GM18951 (cell line): ENCODE data around the gene SRPK2.

Experiments used
- POLR2A ChIP-seq: IDR thresholded peaks from 4 replicates; pipeline ENCODE4 v1.6.1; 2011; ENCODE audit warnings: mild to moderate bottlenecking; ENCODE audit not compliant: insufficient read length, insufficient read depth; ENCODE audit errors: extremely low read depth
- in situ Hi-C: fragments of 300-500 bp; cut with MboI; formaldehyde crosslinking; loops from one replicate; pipeline ENCODE4 v1.12.0; 2022; ENCODE audit warnings: low sequenced_read_pairs, mixed read lengths, inconsistent platforms; ENCODE audit not compliant: unreplicated experiment

Gene SRPK2

GRCh38 chr7:105163718-105164117 is 225.0 kb downstream of the SRPK2 start:
- TF ChIP-seq POLR2A = no peak
- in situ Hi-C loops = no loop called here

- no peak for TF ChIP-seq POLR2A
Measured at GRCh38 chr7:105161366-105161765, 227.4 kb downstream of the SRPK2 start.

DNA sequence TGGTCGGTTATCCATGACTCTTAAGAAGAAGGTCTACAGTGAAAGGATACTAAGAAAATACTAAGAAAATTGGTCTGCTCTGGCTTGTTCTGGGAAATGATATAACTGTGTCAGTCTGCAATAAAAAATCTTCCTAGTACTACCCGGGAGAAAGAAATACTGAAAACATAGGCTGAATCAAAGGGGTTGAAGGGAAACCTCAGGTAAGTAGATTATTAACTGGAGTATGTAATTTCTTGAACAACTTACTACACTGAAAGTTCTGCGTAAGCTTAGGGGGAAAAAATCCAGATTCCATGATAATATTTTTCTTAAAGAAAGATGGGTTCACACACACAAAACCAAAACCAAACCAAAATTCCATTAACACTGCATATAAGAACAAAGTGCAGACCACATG is 231.4 kb downstream of the SRPK2 start:
- TF ChIP-seq POLR2A = no peak
- in situ Hi-C loops = no loop called here

More at GRCh38 chr7:105161366-105161765, 227.4 kb downstream of the SRPK2 start:
- in situ Hi-C loops = no loop called here

GRCh38 chr7:105156731-105157130 is 232.0 kb downstream of the SRPK2 start:
- in situ Hi-C loops = no loop called here
- no peak for TF ChIP-seq POLR2A

GRCh38 chr7:105154084-105154483 is 234.6 kb downstream of the SRPK2 start:
- in situ Hi-C loops = no loop called here
- TF ChIP-seq POLR2A = no peak

DNA sequence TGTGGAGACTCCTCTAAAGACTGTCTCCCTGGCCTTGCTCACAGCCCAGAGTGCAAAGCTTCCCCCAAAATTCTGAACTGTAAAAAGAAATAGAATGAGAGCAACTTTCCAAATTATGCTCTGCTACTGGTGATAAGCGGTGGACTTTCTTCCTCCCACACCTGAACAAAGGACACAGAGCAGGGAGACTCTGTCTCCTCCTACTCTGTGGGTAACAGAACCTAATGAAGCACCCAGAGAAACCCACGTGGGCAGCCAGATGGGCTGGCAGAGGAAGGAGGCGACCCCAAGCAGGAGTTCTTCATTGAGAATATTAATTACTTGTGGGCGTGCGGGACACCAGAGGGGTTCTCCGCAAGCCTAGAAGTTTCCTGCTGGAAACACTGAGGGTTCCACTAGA is 235.2 kb downstream of the SRPK2 start:
- TF ChIP-seq POLR2A = no peak
- in situ Hi-C loops = no loop called here

- in situ Hi-C loops = no loop called here
- no peak for TF ChIP-seq POLR2A
Measured at GRCh38 chr7:105151152-105151551, 237.6 kb downstream of the SRPK2 start.

GRCh38 chr7:105149827-105150226 is 238.9 kb downstream of the SRPK2 start:
- in situ Hi-C loops = loop anchor here (25.0 kb wide), 1 partner anchor 187 kb away; no protein-coding TSS in a partner anchor
- no peak for TF ChIP-seq POLR2A

DNA sequence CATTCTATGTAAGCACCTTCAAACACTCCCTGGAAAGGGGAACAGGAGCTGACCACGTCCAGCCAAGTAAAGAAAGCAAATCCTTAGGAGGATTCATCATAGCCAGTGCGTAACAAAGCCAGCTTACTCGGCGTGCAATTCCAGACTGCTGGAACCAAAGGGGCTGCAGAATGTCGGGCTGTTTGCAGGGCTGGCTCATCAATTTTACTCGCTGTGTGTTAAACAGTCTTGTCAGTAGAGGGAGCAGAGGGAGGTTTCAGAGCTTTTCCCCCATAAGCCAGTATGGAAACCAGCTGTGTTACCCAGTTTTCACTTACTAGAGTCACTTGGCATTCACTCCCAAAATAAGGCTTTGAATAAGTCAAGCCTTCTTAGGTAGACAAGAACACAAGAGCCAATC is 247.7 kb downstream of the SRPK2 start:
- no peak for TF ChIP-seq POLR2A
- in situ Hi-C loops = loop anchor here (25.0 kb wide), 1 partner anchor 196 kb away; no protein-coding TSS in a partner anchor

GRCh38 chr7:105139381-105139780 is 249.3 kb downstream of the SRPK2 start:
- in situ Hi-C loops = loop anchor here (25.0 kb wide), 1 partner anchor 198 kb away; no protein-coding TSS in a partner anchor

GRCh38 chr7:105137898-105138297 is 250.8 kb downstream of the SRPK2 start:
- TF ChIP-seq POLR2A = no peak
- in situ Hi-C loops = loop anchor here (25.0 kb wide), 1 partner anchor 199 kb away; no protein-coding TSS in a partner anchor

More at GRCh38 chr7:105139381-105139780, 249.3 kb downstream of the SRPK2 start:
- TF ChIP-seq POLR2A = no peak

DNA sequence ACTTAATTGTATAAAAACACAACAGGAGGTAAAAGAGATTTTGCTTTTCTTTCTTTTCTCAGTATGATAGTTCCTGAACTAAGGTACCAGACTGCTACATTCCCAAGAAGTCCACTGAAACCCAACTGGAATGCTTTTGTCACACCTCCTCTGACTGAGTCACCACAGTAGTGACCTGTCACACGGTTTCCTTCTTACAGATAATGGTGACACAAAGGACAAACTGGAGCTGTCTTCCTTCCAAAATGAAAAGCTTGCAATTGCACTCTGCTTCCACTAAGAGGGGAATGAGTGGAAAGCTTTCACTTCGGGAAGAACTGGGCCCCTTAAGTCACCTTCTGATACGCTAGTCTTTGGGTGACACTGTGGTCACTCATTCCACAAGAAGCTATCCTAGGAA is 252.5 kb downstream of the SRPK2 start:
- no peak for TF ChIP-seq POLR2A
- in situ Hi-C loops = loop anchor here (25.0 kb wide), 1 partner anchor 201 kb away; no protein-coding TSS in a partner anchor

DNA sequence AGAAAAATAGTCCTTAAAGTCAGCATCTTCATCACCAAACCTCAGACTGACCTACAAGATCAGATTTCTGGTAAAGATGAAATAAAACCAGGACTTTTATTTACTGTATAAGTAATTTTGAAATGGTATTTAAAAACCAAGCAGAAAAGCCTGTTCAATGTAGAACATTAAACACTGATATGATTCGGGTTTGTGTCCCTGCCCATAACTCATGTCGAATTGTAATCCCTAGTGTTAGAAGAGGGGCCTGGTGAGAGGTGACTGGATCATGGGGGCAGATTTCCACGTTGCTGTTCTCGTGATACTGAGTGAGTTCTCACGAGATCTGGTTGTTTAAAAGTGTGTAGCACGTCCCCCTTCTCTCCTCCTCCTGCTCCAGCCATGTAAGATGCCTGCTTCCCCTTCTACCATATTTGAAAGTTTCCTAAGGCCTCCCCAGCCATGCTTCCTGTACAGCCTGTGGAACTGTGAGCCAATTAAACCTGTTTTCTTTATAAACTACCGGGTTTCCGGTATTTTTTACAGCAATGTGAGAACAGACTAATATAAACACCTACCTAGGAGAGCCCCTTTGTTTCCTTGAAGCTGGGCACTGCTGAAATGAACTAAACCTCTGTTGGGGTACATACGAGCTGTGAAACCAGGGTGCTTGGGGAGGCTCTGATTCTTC is 254.6 kb downstream of the SRPK2 start:
- no peak for TF ChIP-seq POLR2A
- in situ Hi-C loops = loop anchor here (25.0 kb wide), 1 partner anchor 203 kb away; no protein-coding TSS in a partner anchor

- in situ Hi-C loops = loop anchor here (25.0 kb wide), 1 partner anchor 204 kb away; no protein-coding TSS in a partner anchor
- no peak for TF ChIP-seq POLR2A
Measured at GRCh38 chr7:105133358-105133757, 255.4 kb downstream of the SRPK2 start.
